ENCODE results near the gene PRKN.

PRKN gene

GRCh38 chr6:161305860-161306259 is 1421.7 kb downstream of the PRKN start:
- no peak for DNase-seq

- DNase-seq = no peak
These were observed 1423.8 kb downstream of the PRKN start for GRCh38 chr6:161303628-161304340.

GRCh38 chr6:161302949-161303348 is 1424.6 kb downstream of the PRKN start:
- DNase-seq = no peak

GRCh38 chr6:161301338-161301737 is 1426.2 kb downstream of the PRKN start:
- no peak for DNase-seq

GRCh38 chr6:161300823-161301222 is 1426.7 kb downstream of the PRKN start:
- DNase-seq = no peak

- no peak for DNase-seq
These were observed 1427.8 kb downstream of the PRKN start for GRCh38 chr6:161299726-161300125.

Data from CD4-positive, alpha-beta T cell treated with Interleukin-4 for 4 hours (primary cell).